GM10248 (cell line): ENCODE data around the gene HMCN2.

ENCODE experiments used
- CTCF ChIA-PET: fragments of 300-600 bp; sonication (Branson Sonifier 250); formaldehyde crosslinking; extraction: SDS; loops from one replicate; lab custom pipeline; 2021; ENCODE audit warnings: antibody characterized with exemption; lab: Yijun Ruan, JAX
- POLR2A ChIA-PET: fragments of 350-650 bp; sonication (Branson Sonifier 250); formaldehyde crosslinking; extraction: SDS; loops from one replicate; lab custom pipeline; 2020; ENCODE audit warnings: antibody characterized with exemption; lab: Yijun Ruan, JAX
- DNase-seq: peaks from one replicate; pipeline ENCODE4 v3.0.0; 2012; ENCODE audit errors: extremely low spot score
- CTCF ChIP-seq: IDR thresholded peaks from 2 replicates; pipeline ENCODE4 v1.5.1; 2012; ENCODE audit warnings: mild to moderate bottlenecking, low read depth; ENCODE audit errors: extremely low read depth, missing control alignments, control extremely low read depth

Gene HMCN2

GRCh38 chr9:130479587-130479986 is 214.0 kb downstream of the HMCN2 start:
- ChIA-PET POLR2A (no interaction called here), CTCF (no interaction called here)
- DNase-seq, result no peak
- no peak for TF ChIP-seq CTCF

GRCh38 chr9:130480673-130481072 is 215.1 kb downstream of the HMCN2 start:
- ChIA-PET POLR2A (no interaction called here), CTCF (no interaction called here)
- DNase-seq, result no peak
- TF ChIP-seq CTCF, result no peak

GRCh38 chr9:130482463-130482862 is 216.9 kb downstream of the HMCN2 start:
- ChIA-PET CTCF (interaction anchor here (0.9 to 1.1 kb wide), 2 partner anchors 22 to 200 kb away, joined by 3 to 4 read pairs; no protein-coding TSS in a partner anchor), POLR2A (no interaction called here)
- TF ChIP-seq CTCF, result no peak
- no peak for DNase-seq

GRCh38 chr9:130483371-130483971 is 217.9 kb downstream of the HMCN2 start:
- DNase-seq, result no peak
- ChIA-PET CTCF (interaction anchor here (1.2 kb wide), 1 partner anchor 16 kb away, joined by 3 read pairs; no protein-coding TSS in a partner anchor), POLR2A (no interaction called here)

More at GRCh38 chr9:130483371-130483971, 217.9 kb downstream of the HMCN2 start:
- no peak for TF ChIP-seq CTCF
